Caco-2 (cell line): ENCODE results near the gene MACROD2. TPM values are rescaled to one million over a fixed set of nuclear protein-coding genes. Genes with fewer than 3 reads are reported as not detected.

Source experiments
- BruUV-seq: library from RNA; stranded (reverse); fragments of 400-500 nt; replicated peaks from 2 replicates; lab custom pipeline; 2021; lab: Mats Ljungman, UMichigan
- CTCF ChIA-PET: fragments of 300-600 bp; sonication (Branson Sonifier 250); formaldehyde crosslinking; loops from one replicate; lab custom pipeline; 2022; ENCODE audit warnings: antibody characterized with exemption; lab: Charles Lee
- POLR2A ChIA-PET: fragments of 300-600 bp; sonication (Branson Sonifier 250); formaldehyde crosslinking; loops from one replicate; lab custom pipeline; 2022; ENCODE audit warnings: antibody characterized with exemption; lab: Charles Lee
- DNase-seq, 2 experiments: peaks; one replicate each; pipeline versions ENCODE4 v3.0.0 to v3.0.0-alpha.2; 2020 to 2022
- H3K27me3 ChIP-seq: replicated peaks from 2 replicates; pipeline ENCODE4 v1.6.0; 2011; ENCODE audit warnings: low read length; ENCODE audit not compliant: control insufficient read depth, insufficient read depth
- H3K36me3 ChIP-seq: 2 replicates; pipeline ENCODE4 v1.5.1; 2011; ENCODE audit warnings: low read length; ENCODE audit not compliant: control insufficient read depth, insufficient read depth
- H3K4me1 ChIP-seq: fragments of 250-450 bp; sonication (Bioruptor Pico); 2 replicates; pipeline ENCODE4 v1.5.1; 2020; ENCODE audit warnings: mild to moderate bottlenecking
- H3K4me3 ChIP-seq: 2 replicates; pipeline ENCODE4 v1.5.1; 2011; ENCODE audit warnings: low read depth, mild to moderate bottlenecking, control low read depth, low read length
- H3K9me3 ChIP-seq: fragments of 250-450 bp; sonication (Bioruptor Pico); 2 replicates; pipeline ENCODE4 v1.5.1; 2020; ENCODE audit warnings: mild to moderate bottlenecking, moderate library complexity
- H3K27ac Mint-ChIP-seq: one replicate; pipeline ENCODE4 v1.8.0; 2022; ENCODE audit warnings: mixed read lengths; ENCODE audit not compliant: unreplicated experiment
- H3K27me3 Mint-ChIP-seq: one replicate; pipeline ENCODE4 v1.8.0; 2022; ENCODE audit warnings: mixed read lengths; ENCODE audit not compliant: insufficient read depth, unreplicated experiment
- H3K36me3 Mint-ChIP-seq: one replicate; pipeline ENCODE4 v1.8.0; 2022; ENCODE audit warnings: mild to moderate bottlenecking, mixed read lengths; ENCODE audit not compliant: insufficient read depth, unreplicated experiment
- H3K4me1 Mint-ChIP-seq: one replicate; pipeline ENCODE4 v1.8.0; 2022; ENCODE audit warnings: low read depth, mixed read lengths; ENCODE audit not compliant: unreplicated experiment
- H3K4me3 Mint-ChIP-seq: one replicate; pipeline ENCODE4 v1.8.0; 2022; ENCODE audit warnings: mild to moderate bottlenecking, moderate library complexity, mixed read lengths; ENCODE audit not compliant: unreplicated experiment
- H3K9me3 Mint-ChIP-seq: one replicate; pipeline ENCODE4 v1.8.0; 2022; ENCODE audit warnings: mixed read lengths; ENCODE audit not compliant: unreplicated experiment
- CTCF ChIP-seq, 2 experiments: fragments of 200-600 bp in 1 of 2; IDR thresholded peaks; 1 replicate in 1 of 2; 2 replicates in 1 of 2; pipeline versions ENCODE4 v1.5.1 to v1.8.0; 2011 to 2022; ENCODE audit warnings: antibody characterized with exemption in 1 of 2, control low read depth in 1 of 2, inconsistent platforms in 1 of 2, low read depth in 1 of 2, low read length in 1 of 2, mild to moderate bottlenecking in 1 of 2, moderate library complexity in 1 of 2; ENCODE audit not compliant: insufficient read depth in 1 of 2, severe bottlenecking in 1 of 2, unreplicated experiment in 1 of 2
- intact Hi-C: fragments of 100-400 bp; cut with micrococcal nuclease; formaldehyde crosslinking; loops from one replicate; pipeline ENCODE4 v1.10.0; 2022; ENCODE audit not compliant: unreplicated experiment
- total RNA-seq: library from RNA; stranded (reverse); gene quantifications from 2 replicates; pipeline ENCODE4 v1.2.3, GENCODE V29; 2022

MACROD2 gene
- total RNA-seq, 1 experiment from 2014 or later = 6.4 TPM

- DNase-seq = no peak
- Histone ChIP-seq H3K27me3 (no peaks in the 10 kb centered on the region), H3K9me3 (no peaks in the 10 kb centered on the region), H3K36me3 (no peaks in the 10 kb centered on the region), H3K4me3 (no peak overlapping the region), H3K4me1 (no peaks in the 10 kb centered on the region)
- Mint-ChIP-seq H3K27me3 (no peaks in the 10 kb centered on the region), H3K4me3 (no peak overlapping the region), H3K36me3 (no peaks in the 10 kb centered on the region), H3K27ac (no peak overlapping the region), H3K9me3 (no peaks in the 10 kb centered on the region), H3K4me1 (no peaks in the 10 kb centered on the region)
- no TSS peak for BruUV-seq
- ChIA-PET POLR2A (no interaction called here), CTCF (no interaction called here)
- intact Hi-C loops = no loop called here
- TF ChIP-seq CTCF (IDR thresholded peaks at IDR 0.05; ENCODE audit: insufficient read depth in 1 of 2, low read depth in 1 of 2, low read length in 1 of 2, severe bottlenecking in 1 of 2, unreplicated experiment in 1 of 2) = no peak
These were observed 1743.7 kb downstream of the MACROD2 start for GRCh38 chr20:15739035-15739434.

DNA sequence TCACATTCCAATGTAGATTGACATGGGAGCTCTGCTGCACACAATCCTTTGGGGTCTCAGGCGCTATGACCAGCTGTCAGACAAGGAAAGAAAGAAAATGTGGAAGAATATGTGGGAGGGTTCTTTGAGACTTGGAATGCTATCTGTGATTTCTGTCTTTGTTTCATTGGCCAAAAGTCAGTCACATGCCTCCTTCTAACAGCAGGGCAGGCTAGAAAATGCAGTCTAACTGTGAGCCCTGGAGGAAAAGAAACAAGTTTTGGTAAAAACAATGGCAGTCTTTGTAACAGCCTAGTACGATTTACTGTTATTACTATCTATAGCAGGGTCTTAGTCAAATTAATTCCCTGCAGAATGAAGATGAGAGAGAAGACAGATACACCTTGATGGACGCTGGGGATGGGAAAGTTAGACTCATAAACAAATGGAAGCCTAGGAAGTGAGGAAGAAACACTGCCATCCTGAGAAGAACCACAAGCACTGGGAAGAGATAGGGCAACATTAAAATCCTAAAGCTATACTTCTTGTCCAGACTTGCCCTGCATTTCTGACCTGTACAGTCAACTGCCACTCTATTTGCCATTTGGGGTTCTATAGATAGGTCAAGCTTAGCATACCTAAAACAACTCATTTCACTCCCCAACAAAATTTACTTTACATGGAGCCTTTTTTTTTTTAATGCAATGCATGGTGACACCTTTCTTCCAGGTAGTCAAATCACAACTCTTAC lies 1744.9 kb downstream of the MACROD2 start:
- intact Hi-C loops = no loop called here
- H3K4me3 ChIP-seq = no peak overlapping the region
- no peaks in the 10 kb centered on the region for H3K27me3 ChIP-seq
- ChIA-PET CTCF (interaction anchor here (0.5 to 0.6 kb wide), 2 partner anchors 264 to 1774 kb away, joined by 3 to 5 read pairs; no protein-coding TSS in a partner anchor), POLR2A (no interaction called here)
- TF ChIP-seq CTCF (IDR thresholded peaks at IDR 0.05; ENCODE audit: insufficient read depth in 1 of 2, low read depth in 1 of 2, low read length in 1 of 2, severe bottlenecking in 1 of 2, unreplicated experiment in 1 of 2) = no peak
- Mint-ChIP-seq H3K27ac (no peak overlapping the region), H3K9me3 (no peaks in the 10 kb centered on the region), H3K27me3 (no peaks in the 10 kb centered on the region), H3K4me3 (no peak overlapping the region), H3K4me1 (no peaks in the 10 kb centered on the region), H3K36me3 (no peaks in the 10 kb centered on the region)
- no peak for DNase-seq
- no peaks in the 10 kb centered on the region for H3K4me1 ChIP-seq
- BruUV-seq = no TSS peak
- H3K36me3 ChIP-seq = no peaks in the 10 kb centered on the region
- no peaks in the 10 kb centered on the region for H3K9me3 ChIP-seq

GRCh38 chr20:15742087-15742486 lies 1746.8 kb downstream of the MACROD2 start:
- peaks cover under 1% of the 10 kb centered on the region for H3K9me3 Mint-ChIP-seq
- H3K27ac Mint-ChIP-seq = no peak overlapping the region
- CTCF ChIA-PET = no interaction called here
- H3K4me1 ChIP-seq = no peaks in the 10 kb centered on the region
- no peaks in the 10 kb centered on the region for H3K4me1 Mint-ChIP-seq
- H3K4me3 ChIP-seq = no peak overlapping the region
- no peaks in the 10 kb centered on the region; the same call in 1 of the 2 replicates for H3K9me3 ChIP-seq
- intact Hi-C loops = no loop called here
- no peaks in the 10 kb centered on the region for H3K36me3 Mint-ChIP-seq
- no peak for TF ChIP-seq CTCF (IDR thresholded peaks at IDR 0.05; ENCODE audit: insufficient read depth in 1 of 2, low read depth in 1 of 2, low read length in 1 of 2, severe bottlenecking in 1 of 2, unreplicated experiment in 1 of 2)
- no peaks in the 10 kb centered on the region for H3K27me3 Mint-ChIP-seq
- no peak for DNase-seq
- H3K36me3 ChIP-seq = no peaks in the 10 kb centered on the region
- POLR2A ChIA-PET = no interaction called here
- no TSS peak for BruUV-seq
- H3K27me3 ChIP-seq = no peaks in the 10 kb centered on the region
- H3K4me3 Mint-ChIP-seq = no peak overlapping the region
